WTC11 (cell line): ENCODE results near the gene PSME2.

ENCODE experiments used
- CTCF ChIP-seq: fragments of 200-600 bp; IDR thresholded peaks from 2 replicates; pipeline ENCODE4 v1.8.0; 2022; ENCODE audit warnings: antibody characterized with exemption
- FOXJ3 ChIP-seq: sonication (generic); formaldehyde crosslinking; IDR thresholded peaks from 2 replicates; pipeline ENCODE4 v1.9.0; 2021; ENCODE audit warnings: missing genetic modification reagents, mild to moderate bottlenecking, borderline replicate concordance
- TP53 ChIP-seq: sonication (generic); formaldehyde crosslinking; IDR thresholded peaks from 2 replicates; pipeline ENCODE4 v1.8.1; 2023; ENCODE audit warnings: mild to moderate bottlenecking, missing genetic modification reagents
- ZNF232 ChIP-seq: sonication (generic); formaldehyde crosslinking; IDR thresholded peaks from 2 replicates; pipeline ENCODE4 v1.8.0; 2022; ENCODE audit warnings: mild to moderate bottlenecking, missing genetic modification reagents
- ZNF512 ChIP-seq: sonication (generic); formaldehyde crosslinking; IDR thresholded peaks from 2 replicates; pipeline ENCODE4 v1.8.1; 2022; ENCODE audit warnings: missing genetic modification reagents, borderline replicate concordance

- TF ChIP-seq CTCF: no peak
- no peak for TF ChIP-seq TP53 (CRISPR knock-in tag)
- no peak for TF ChIP-seq ZNF512 (CRISPR knock-in tag)
- no peak for TF ChIP-seq FOXJ3 (CRISPR knock-in tag)
- TF ChIP-seq ZNF232 (CRISPR knock-in tag): no peak
Observed at GRCh38 chr14:24179294-24179960, 33.0 kb upstream of the PSME2 start.
